Renal cortex interstitium (tissue), 11 donors: ENCODE data around the gene ANKRD29. TPM values are rescaled to one million over a fixed set of nuclear protein-coding genes. Genes with fewer than 3 reads are reported as not detected.
"Not testable (repeated sequence)": the region's sequence is repeated elsewhere in the genome, so short reads cannot be mapped to it uniquely, and the experiment has no call there.

Experiments
- DNase-seq, 11 donors: peaks; one replicate each; pipeline ENCODE4 v3.0.0-alpha.2; 2013; ENCODE audit warnings: low read depth in 9 of 11, low spot score in 4 of 11; ENCODE audit errors: extremely low read depth in 1 of 11
- polyA plus RNA-seq, 3 donors: library from polyadenylated mRNA; unstranded; fragments of 120-200 nt; gene quantifications; one replicate each; pipeline ENCODE4 v1.2.1, GENCODE V29; 2013; ENCODE audit not compliant: insufficient read length in 3 of 3

Gene ANKRD29
- polyA plus RNA-seq, 3 donors: 0.72 to 1.3 (median 0.95) TPM

- DNase-seq: no peak
Observed at GRCh38 chr18:23573626-23574431, 88.9 kb downstream of the ANKRD29 start.

GRCh38 chr18:23573020-23573419, 89.7 kb downstream of the ANKRD29 start:
- DNase-seq: no peak

DNA sequence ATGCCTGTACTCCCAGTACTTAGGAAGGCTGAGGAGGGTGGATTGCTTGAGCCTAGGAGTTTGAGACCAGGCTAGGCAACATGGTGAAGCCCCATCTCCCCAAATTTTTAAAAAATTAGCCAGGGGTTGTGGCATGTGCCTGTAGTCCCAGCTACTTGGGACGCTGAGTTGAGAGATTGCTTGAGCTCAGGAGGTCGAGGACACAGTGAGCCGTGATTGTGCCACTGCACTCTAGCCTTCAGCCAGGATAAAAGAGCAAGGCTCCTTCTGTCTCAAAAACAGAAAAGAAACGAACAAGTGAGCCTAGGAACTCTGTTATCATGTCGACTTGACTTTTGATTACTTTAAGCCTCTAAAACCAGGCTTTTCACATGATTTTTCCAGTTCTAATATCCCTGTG, 90.1 kb downstream of the ANKRD29 start:
- DNase-seq: no peak

- DNase-seq: no peak
Observed at GRCh38 chr18:23572012-23572411, 90.7 kb downstream of the ANKRD29 start.

DNA sequence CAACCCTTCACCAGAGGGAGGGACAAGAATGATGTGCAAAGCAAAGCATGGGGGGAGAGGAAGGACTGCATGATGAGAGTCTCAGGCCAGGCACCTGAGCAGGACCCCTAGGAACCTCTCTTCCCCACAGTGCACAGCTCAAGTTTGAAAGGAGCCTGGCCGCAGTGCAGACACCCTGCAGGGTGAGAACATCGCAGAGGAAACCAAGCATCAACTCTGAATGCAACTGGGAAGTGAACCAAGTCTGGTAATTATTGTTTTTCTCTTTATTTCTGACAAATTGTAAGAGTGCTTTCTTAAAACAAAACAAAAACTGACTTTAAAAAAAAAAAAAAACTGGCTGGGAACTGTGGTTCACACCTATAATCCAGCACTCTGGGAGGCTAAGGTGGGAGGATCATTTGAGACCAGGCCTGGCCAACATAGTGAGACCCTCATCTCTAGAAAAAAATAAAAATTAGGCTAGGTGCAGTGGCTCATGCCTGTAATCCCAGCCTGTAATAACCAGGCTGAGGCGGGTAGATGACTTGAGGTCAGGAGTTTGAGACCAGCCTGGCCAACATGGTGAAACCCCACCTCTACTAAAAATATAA, 91.7 kb downstream of the ANKRD29 start:
- DNase-seq: no peak

- DNase-seq: no peak
Observed at GRCh38 chr18:23569299-23570063, 93.2 kb downstream of the ANKRD29 start.

- DNase-seq: no peak
Observed at GRCh38 chr18:23568281-23569138, 94.2 kb downstream of the ANKRD29 start.

GRCh38 chr18:23567671-23568070, 95.0 kb downstream of the ANKRD29 start:
- DNase-seq: no peak

- DNase-seq: no peak
Observed at GRCh38 chr18:23565916-23566547, 96.7 kb downstream of the ANKRD29 start.

DNA sequence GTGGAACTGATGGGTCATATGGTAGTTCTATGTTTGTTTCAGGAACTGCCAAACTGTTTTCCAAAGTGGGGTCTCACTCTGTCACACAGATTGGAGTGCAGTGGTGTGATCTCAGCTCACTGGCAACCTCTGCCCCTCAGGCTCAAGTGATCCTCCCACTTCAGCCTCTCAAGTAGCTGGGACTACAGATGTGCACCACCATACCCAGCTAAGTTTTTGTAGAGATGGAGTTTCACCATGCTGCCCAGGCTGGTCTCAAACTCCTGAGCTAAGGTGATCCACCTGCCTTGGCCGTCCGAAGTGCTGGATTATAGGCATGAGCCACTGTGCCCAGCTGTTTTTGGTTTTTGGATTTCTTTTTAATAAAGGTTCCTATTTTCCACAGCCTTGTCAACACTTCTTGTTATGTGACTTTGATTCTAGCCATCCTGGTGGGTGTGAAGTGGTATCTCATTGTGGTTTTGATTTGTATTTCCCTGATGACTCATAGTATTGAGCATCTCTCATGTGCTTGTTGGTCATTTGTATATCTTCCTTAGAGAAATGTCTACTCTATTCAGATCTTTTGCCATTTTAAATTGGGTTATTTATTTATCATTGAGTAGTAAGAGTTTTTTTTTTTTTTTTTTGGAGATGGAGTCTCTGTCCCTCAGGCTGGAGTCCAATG, 99.2 kb downstream of the ANKRD29 start:
- DNase-seq: no peak

DNA sequence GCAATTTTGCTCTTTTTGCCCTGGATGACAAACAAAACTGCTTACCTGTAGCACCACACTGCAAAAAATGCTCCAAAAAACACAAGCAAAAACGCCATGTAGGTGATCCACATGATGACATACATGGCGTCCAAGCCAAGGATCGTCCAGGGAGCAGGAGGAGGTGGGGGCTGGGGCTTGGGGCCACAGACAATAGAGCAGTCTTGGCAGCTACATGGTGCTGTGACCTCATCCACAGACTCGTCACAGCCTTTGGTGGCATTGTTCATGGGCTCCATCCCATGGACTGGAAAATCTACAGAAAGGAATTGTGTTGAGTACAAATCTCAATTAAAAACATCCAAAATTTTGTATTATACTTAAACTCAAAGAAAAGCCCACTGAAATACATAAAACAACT, 102.5 kb downstream of the ANKRD29 start:
- DNase-seq: no peak

GRCh38 chr18:23557511-23557910, 105.2 kb downstream of the ANKRD29 start:
- not testable (repeated sequence) for DNase-seq

DNA sequence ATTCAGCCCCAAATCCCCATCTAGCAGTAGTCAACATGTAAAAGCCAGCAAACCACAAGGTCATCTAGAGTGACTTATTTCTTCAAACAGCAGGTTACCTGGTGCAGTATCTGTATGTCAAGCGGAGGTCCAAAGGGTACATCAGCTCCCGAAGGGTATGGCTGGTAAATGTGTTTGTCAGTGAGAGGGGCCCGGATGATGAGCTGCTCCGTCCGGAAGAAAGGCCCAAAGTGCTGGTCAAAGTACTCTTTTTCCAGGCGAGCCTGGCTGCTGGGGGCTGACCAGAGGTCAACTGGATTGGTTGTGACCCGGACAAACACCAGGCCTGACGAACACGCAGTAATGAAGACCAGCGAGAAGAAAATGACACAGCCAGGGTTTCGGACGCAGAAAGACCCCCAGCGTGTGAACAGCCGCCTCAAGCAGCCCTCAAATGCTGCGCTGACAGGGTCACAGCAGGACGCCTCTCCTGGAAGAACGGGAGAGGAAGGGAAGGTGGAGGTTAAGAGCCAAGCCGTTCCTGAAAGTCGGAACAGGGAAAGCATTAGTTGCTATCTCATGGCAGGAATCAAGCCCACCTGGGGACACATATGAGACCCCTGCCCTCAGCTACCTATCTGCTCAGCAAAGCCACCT, 106.4 kb downstream of the ANKRD29 start:
- no peak for DNase-seq

- no peak for DNase-seq
Observed at GRCh38 chr18:23553887-23554286, 108.8 kb downstream of the ANKRD29 start.

- no peak for DNase-seq
Observed at GRCh38 chr18:23552505-23552904, 110.2 kb downstream of the ANKRD29 start.

DNA sequence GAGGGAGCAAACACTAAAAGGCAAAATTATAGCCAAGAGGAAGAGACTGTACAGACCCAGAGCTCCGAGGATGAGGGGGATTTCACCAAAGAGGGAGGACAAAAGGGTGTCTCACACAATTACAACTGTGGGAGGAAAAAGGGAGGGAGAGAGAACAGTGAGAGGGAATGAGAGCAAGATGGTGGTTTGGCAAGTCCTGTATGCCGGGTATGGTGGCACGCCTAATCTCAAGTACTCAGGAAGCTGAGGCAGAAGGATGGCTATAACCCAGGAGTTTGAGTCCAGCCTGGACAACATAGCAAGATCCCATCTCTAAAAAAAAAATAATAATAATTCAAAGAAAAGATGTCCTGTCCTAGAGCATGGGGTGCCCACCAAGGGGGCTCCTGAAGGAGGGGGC, 110.7 kb downstream of the ANKRD29 start:
- no peak for DNase-seq

DNA sequence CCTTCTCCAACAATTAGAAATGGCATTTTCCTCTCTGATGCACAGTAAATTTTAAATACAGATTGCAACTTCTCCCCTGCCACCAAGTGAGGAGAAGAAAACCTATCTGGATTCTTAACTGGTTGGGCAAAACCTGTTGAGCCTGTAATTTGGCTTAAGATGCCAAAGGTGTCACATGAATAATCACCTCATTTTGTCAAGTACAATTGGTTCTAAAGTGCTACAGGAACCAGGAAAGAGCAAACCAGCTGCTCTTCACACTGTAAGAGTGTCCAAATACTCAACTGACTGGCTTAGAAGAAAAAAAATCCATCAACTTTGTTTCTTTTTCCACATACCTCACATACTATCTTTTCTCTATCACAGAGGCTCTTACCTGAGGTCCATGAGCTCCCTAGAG, 111.8 kb downstream of the ANKRD29 start:
- DNase-seq: no peak
